GM12892 (cell line): ENCODE measurements around the gene RBFA.

Experiments used
- POLR2A ChIP-seq: IDR thresholded peaks from 2 replicates; pipeline ENCODE4 v1.6.1; 2011; ENCODE audit warnings: low read depth, low read length, control low read depth
- POLR2AphosphoS5 ChIP-seq: IDR thresholded peaks from 2 replicates; pipeline ENCODE4 v1.6.1; 2011; ENCODE audit warnings: low read depth, low read length, control low read depth
- TAF1 ChIP-seq: IDR thresholded peaks from 2 replicates; pipeline ENCODE4 v1.6.1; 2011; ENCODE audit warnings: low read depth, mild to moderate bottlenecking, control low read depth, low read length, borderline replicate concordance

DNA sequence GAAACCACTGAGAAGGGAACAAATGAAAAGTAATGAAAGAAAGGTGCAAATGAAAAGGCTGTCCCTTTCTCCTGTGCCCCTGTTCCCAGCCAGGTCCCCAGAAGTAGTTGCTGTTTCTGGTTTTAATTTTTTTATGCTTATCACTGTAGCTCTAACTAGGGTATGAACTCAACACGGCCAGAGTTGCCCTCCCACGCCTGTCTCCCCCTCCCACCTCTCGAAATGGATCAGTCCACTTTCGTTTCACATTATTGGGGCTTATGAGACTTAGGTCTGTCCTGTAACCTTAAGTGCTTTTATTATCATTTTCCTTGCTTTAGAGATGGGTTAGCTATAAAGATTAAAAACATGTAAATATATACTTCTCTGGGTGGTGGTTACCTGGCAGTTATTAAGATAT lies 8.6 kb downstream of the RBFA start:
- no peak for TF ChIP-seq POLR2AphosphoS5
- no peak for TF ChIP-seq POLR2A
- TF ChIP-seq TAF1 = no peak
